Ishikawa (cell line): ENCODE results near the gene SMYD3.

ENCODE experiments used
- CEBPB ChIP-seq: IDR thresholded peaks from 2 replicates; pipeline ENCODE4 v1.6.1; 2012
- CREB1 ChIP-seq: IDR thresholded peaks from 2 replicates; pipeline ENCODE4 v1.6.1; 2012; ENCODE audit warnings: low read depth
- EGR1 ChIP-seq: IDR thresholded peaks from 2 replicates; pipeline ENCODE4 v1.6.1; 2012
- EP300 ChIP-seq: IDR thresholded peaks from 2 replicates; pipeline ENCODE4 v1.6.1; 2012; ENCODE audit warnings: borderline replicate concordance
- FOXM1 ChIP-seq: IDR thresholded peaks from 2 replicates; pipeline ENCODE4 v1.6.1; 2012; ENCODE audit warnings: low read depth, borderline replicate concordance
- MAX ChIP-seq: IDR thresholded peaks from 2 replicates; pipeline ENCODE4 v1.6.1; 2012
- NFIC ChIP-seq: IDR thresholded peaks from 2 replicates; pipeline ENCODE4 v1.6.1; 2012
- RAD21 ChIP-seq: IDR thresholded peaks from 2 replicates; pipeline ENCODE4 v1.6.1; 2012; ENCODE audit warnings: low read depth
- REST ChIP-seq: IDR thresholded peaks from 2 replicates; pipeline ENCODE4 v1.6.1; 2012; ENCODE audit warnings: low read depth, mild to moderate bottlenecking
- TAF1 ChIP-seq: IDR thresholded peaks from 2 replicates; pipeline ENCODE4 v1.6.1; 2012; ENCODE audit warnings: low read depth, mild to moderate bottlenecking
- TCF12 ChIP-seq: IDR thresholded peaks from 2 replicates; pipeline ENCODE4 v1.6.1; 2012; ENCODE audit warnings: low read depth
- TEAD4 ChIP-seq: IDR thresholded peaks from 2 replicates; pipeline ENCODE4 v1.6.1; 2012
- USF1 ChIP-seq: IDR thresholded peaks from 2 replicates; pipeline ENCODE4 v1.6.1; 2012
- YY1 ChIP-seq: IDR thresholded peaks from 2 replicates; pipeline ENCODE4 v1.6.1; 2012; ENCODE audit warnings: low read depth
- ZBTB7A ChIP-seq: IDR thresholded peaks from 2 replicates; pipeline ENCODE4 v1.6.1; 2012; ENCODE audit warnings: low read depth

SMYD3 gene

GRCh38 chr1:246176126-246177024, 330.7 kb downstream of the SMYD3 start:
- TF ChIP-seq CEBPB, result no peak
- no peak for TF ChIP-seq EP300
- no peak for TF ChIP-seq YY1
- no peak for TF ChIP-seq USF1
- no peak for TF ChIP-seq FOXM1
- TF ChIP-seq EGR1, result no peak
- no peak for TF ChIP-seq NFIC
- no peak for TF ChIP-seq REST
- TF ChIP-seq RAD21, result no peak
- no peak for TF ChIP-seq TEAD4
- TF ChIP-seq ZBTB7A, result no peak
- TF ChIP-seq TAF1, result no peak
- no peak for TF ChIP-seq MAX
- TF ChIP-seq CREB1, result no peak
- TF ChIP-seq TCF12, result no peak

- TF ChIP-seq RAD21, result no peak
- no peak for TF ChIP-seq NFIC
- no peak for TF ChIP-seq USF1
- TF ChIP-seq TAF1, result no peak
- TF ChIP-seq CREB1, result no peak
- no peak for TF ChIP-seq FOXM1
- no peak for TF ChIP-seq ZBTB7A
- no peak for TF ChIP-seq TEAD4
- TF ChIP-seq REST, result no peak
- TF ChIP-seq YY1, result no peak
- no peak for TF ChIP-seq EGR1
- TF ChIP-seq EP300, result no peak
- no peak for TF ChIP-seq CEBPB
- no peak for TF ChIP-seq MAX
- TF ChIP-seq TCF12, result no peak
These were observed 336.4 kb downstream of the SMYD3 start for GRCh38 chr1:246170574-246171261.

GRCh38 chr1:246169486-246169885, 337.6 kb downstream of the SMYD3 start:
- TF ChIP-seq MAX (no peak), CEBPB (no peak), TAF1 (no peak), CREB1 (no peak), EP300 (no peak), FOXM1 (no peak), ZBTB7A (no peak)

GRCh38 chr1:246169019-246169418, 338.1 kb downstream of the SMYD3 start:
- TF ChIP-seq NFIC (no peak), USF1 (no peak), CEBPB (no peak), TCF12 (no peak), MAX (no peak), ZBTB7A (no peak), EGR1 (no peak), EP300 (no peak), RAD21 (no peak), YY1 (no peak), CREB1 (no peak), TAF1 (no peak), FOXM1 (no peak), REST (no peak), TEAD4 (no peak)
